ENCODE measurements around the gene GHRH. TPM values are rescaled to one million over a fixed set of nuclear protein-coding genes. Genes with fewer than 3 reads are reported as not detected.

GHRH gene
- polyA plus RNA-seq, 1 donor: not detected

GRCh38 chr20:37262505-37262904, 891 bp upstream of the GHRH start:
- no peak for DNase-seq

GRCh38 chr20:37260923-37261322, 691 bp downstream of the GHRH start:
- DNase-seq: no peak

- no peak for DNase-seq
These were observed 1.7 kb downstream of the GHRH start for GRCh38 chr20:37259865-37260264.

- no peak for DNase-seq
These were observed 2.6 kb downstream of the GHRH start for GRCh38 chr20:37259031-37259430.

GRCh38 chr20:37257988-37258387, 3.6 kb downstream of the GHRH start:
- DNase-seq: no peak

GRCh38 chr20:37257530-37257929, 4.1 kb downstream of the GHRH start:
- no peak for DNase-seq

GRCh38 chr20:37256286-37256685, 5.3 kb downstream of the GHRH start:
- DNase-seq: no peak

- DNase-seq: no peak
These were observed 7.3 kb downstream of the GHRH start for GRCh38 chr20:37254114-37254878.

GRCh38 chr20:37253087-37253486, 8.5 kb downstream of the GHRH start:
- no peak for DNase-seq

GRCh38 chr20:37251825-37252477, 9.7 kb downstream of the GHRH start:
- DNase-seq: no peak

GRCh38 chr20:37249304-37249703, 12.3 kb downstream of the GHRH start:
- DNase-seq: no peak

- DNase-seq: no peak
These were observed 14.1 kb downstream of the GHRH start for GRCh38 chr20:37247547-37247946.

- no peak for DNase-seq
These were observed 14.9 kb downstream of the GHRH start for GRCh38 chr20:37246736-37247135.

- no peak for DNase-seq
These were observed 16.1 kb downstream of the GHRH start for GRCh38 chr20:37245216-37246150.

- no peak for DNase-seq
These were observed 17.0 kb downstream of the GHRH start for GRCh38 chr20:37244572-37244957.

- DNase-seq: no peak
These were observed 17.6 kb downstream of the GHRH start for GRCh38 chr20:37243937-37244571.

- DNase-seq: no peak
These were observed 18.3 kb downstream of the GHRH start for GRCh38 chr20:37243076-37243936.

- no peak for DNase-seq
These were observed 19.1 kb downstream of the GHRH start for GRCh38 chr20:37242503-37242902.

- DNase-seq: no peak
These were observed 21.1 kb downstream of the GHRH start for GRCh38 chr20:37240337-37241067.

- DNase-seq: no peak
These were observed 22.6 kb downstream of the GHRH start for GRCh38 chr20:37238935-37239451.
